ENCODE results near the gene NDUFB4. TPM values are rescaled to one million over a fixed set of nuclear protein-coding genes. Genes with fewer than 3 reads are reported as not detected.

NDUFB4 gene
- 46.6 TPM for total RNA-seq

GRCh38 chr3:120596116-120596852, at the start of gene NDUFB4:
NDUFB4 (plus strand) TSS chr3:120596336; CDS start chr3:120596360, 24 bp downstream.

Other genes starting within 250 kb of the NDUFB4 start
- 31.0 TPM for gene LRRC58, start 247.0 kb upstream of the NDUFB4 start, total RNA-seq
- gene FSTL1, start 145.3 kb upstream of the NDUFB4 start, total RNA-seq: 63.5 TPM
- gene HGD, start 85.9 kb downstream of the NDUFB4 start, total RNA-seq: 0.63 TPM
- gene RABL3, start 146.2 kb downstream of the NDUFB4 start, total RNA-seq: 10.0 TPM
- 13.5 TPM for gene GTF2E1, start 146.4 kb downstream of the NDUFB4 start, total RNA-seq